ENCODE results near the gene UBAC1. TPM values are rescaled to one million over a fixed set of nuclear protein-coding genes. Genes with fewer than 3 reads are reported as not detected.
"Not testable (repeated sequence)": the region's sequence is repeated elsewhere in the genome, so short reads cannot be mapped to it uniquely, and the experiment has no call there.

The UBAC1 gene
- total and polyA plus RNA-seq, 4 donors: 24.1 to 49.9 (median 37.5) TPM

GRCh38 chr9:135919318-135919890 lies 41.8 kb downstream of the UBAC1 start:
- no peak overlapping the region for H3K27ac ChIP-seq (ENCODE audit: low read depth in 1 of 2, low read length in 2 of 2)
- peaks cover 6% of the 10 kb centered on the region for H3K9me3 ChIP-seq (ENCODE audit: control insufficient read depth, low read length)
- ATAC-seq (ENCODE audit: low FRiP score) (no peak), DNase-seq (peak in 1 of 2 donors; percentile 21)
- H3K36me3 ChIP-seq (ENCODE audit: control insufficient read depth in 1 of 2, insufficient read depth in 2 of 2, low read length in 1 of 2): peaks cover 4 to 5% of the 10 kb centered on the region in 2 donors
- H3K4me3 ChIP-seq (ENCODE audit: low read length in 2 of 2): no peak overlapping the region
- no peaks in the 10 kb centered on the region for H3K27me3 ChIP-seq (ENCODE audit: control insufficient read depth in 1 of 2, insufficient read depth in 2 of 2, low read length in 1 of 2)
- no peaks in the 10 kb centered on the region for H3K4me1 ChIP-seq (ENCODE audit: control insufficient read depth in 1 of 2, insufficient read depth in 2 of 2, low read length in 2 of 2)
- intact Hi-C loops (cut with DNase I): no loop called here
- WGBS, 2 donors: 98 to 99% methylated on average over 10 to 11 of the region's 11 CpGs

GRCh38 chr9:135916227-135916626 lies 44.9 kb downstream of the UBAC1 start:
- WGBS, 2 donors: 96 to 99% methylated on average over 12 of the region's 12 CpGs
- intact Hi-C loops (cut with DNase I); H3K4me3 ChIP-seq (ENCODE audit: low read length in 2 of 2); H3K9me3 ChIP-seq (ENCODE audit: control insufficient read depth, low read length); H3K27me3 ChIP-seq (ENCODE audit: control insufficient read depth in 1 of 2, insufficient read depth in 2 of 2, low read length in 1 of 2); DNase-seq; H3K27ac ChIP-seq (ENCODE audit: low read depth in 1 of 2, low read length in 2 of 2); H3K4me1 ChIP-seq (ENCODE audit: control insufficient read depth in 1 of 2, insufficient read depth in 2 of 2, low read length in 2 of 2); ATAC-seq (ENCODE audit: low FRiP score): not testable (repeated sequence)
- H3K36me3 ChIP-seq (ENCODE audit: control insufficient read depth in 1 of 2, insufficient read depth in 2 of 2, low read length in 1 of 2): peaks cover 6 to 11% of the 10 kb centered on the region in 2 donors

- H3K4me3 ChIP-seq (ENCODE audit: low read length in 2 of 2): no peak overlapping the region
- H3K27ac ChIP-seq (ENCODE audit: low read depth in 1 of 2, low read length in 2 of 2): no peak overlapping the region
- DNase-seq: peak in 1 of 2 donors; percentile 15
- WGBS, 2 donors: 98 to 100% methylated on average over 1 of the region's 1 CpG
- peaks cover 6 to 11% of the 10 kb centered on the region in 2 donors for H3K36me3 ChIP-seq (ENCODE audit: control insufficient read depth in 1 of 2, insufficient read depth in 2 of 2, low read length in 1 of 2)
- peaks cover 9% of the 10 kb centered on the region for H3K9me3 ChIP-seq (ENCODE audit: control insufficient read depth, low read length)
- H3K4me1 ChIP-seq (ENCODE audit: control insufficient read depth in 1 of 2, insufficient read depth in 2 of 2, low read length in 2 of 2): no peaks in the 10 kb centered on the region
- intact Hi-C loops (cut with DNase I): no loop called here
- no peak for ATAC-seq (ENCODE audit: low FRiP score)
- H3K27me3 ChIP-seq (ENCODE audit: control insufficient read depth in 1 of 2, insufficient read depth in 2 of 2, low read length in 1 of 2): no peaks in the 10 kb centered on the region
These were observed 46.3 kb downstream of the UBAC1 start for GRCh38 chr9:135914921-135915320.

GRCh38 chr9:135911233-135911632 lies 49.9 kb downstream of the UBAC1 start:
- ATAC-seq (ENCODE audit: low FRiP score); H3K27me3 ChIP-seq (ENCODE audit: control insufficient read depth in 1 of 2, insufficient read depth in 2 of 2, low read length in 1 of 2); H3K4me1 ChIP-seq (ENCODE audit: control insufficient read depth in 1 of 2, insufficient read depth in 2 of 2, low read length in 2 of 2); H3K27ac ChIP-seq (ENCODE audit: low read depth in 1 of 2, low read length in 2 of 2); H3K4me3 ChIP-seq (ENCODE audit: low read length in 2 of 2); intact Hi-C loops (cut with DNase I); H3K9me3 ChIP-seq (ENCODE audit: control insufficient read depth, low read length): not testable (repeated sequence)
- DNase-seq: peak in 1 of 2 donors; percentile 14
- WGBS, 2 donors: 91 to 98% methylated on average over 9 of the region's 9 CpGs
- peaks cover 6 to 11% of the 10 kb centered on the region in 2 donors for H3K36me3 ChIP-seq (ENCODE audit: control insufficient read depth in 1 of 2, insufficient read depth in 2 of 2, low read length in 1 of 2)

- WGBS, 2 donors: 97% methylated on average over 9 of the region's 9 CpGs
- no peaks in the 10 kb centered on the region for H3K27me3 ChIP-seq (ENCODE audit: control insufficient read depth in 1 of 2, insufficient read depth in 2 of 2, low read length in 1 of 2)
- peaks cover 6 to 11% of the 10 kb centered on the region in 2 donors for H3K36me3 ChIP-seq (ENCODE audit: control insufficient read depth in 1 of 2, insufficient read depth in 2 of 2, low read length in 1 of 2)
- peak; percentile 33 to 73 for DNase-seq
- no peak for ATAC-seq (ENCODE audit: low FRiP score)
- intact Hi-C loops (cut with DNase I): no loop called here
- H3K4me3 ChIP-seq (ENCODE audit: low read length in 2 of 2): no peak overlapping the region
- no peaks in the 10 kb centered on the region for H3K4me1 ChIP-seq (ENCODE audit: control insufficient read depth in 1 of 2, insufficient read depth in 2 of 2, low read length in 2 of 2)
- peaks cover 7% of the 10 kb centered on the region for H3K9me3 ChIP-seq (ENCODE audit: control insufficient read depth, low read length)
- no peak overlapping the region for H3K27ac ChIP-seq (ENCODE audit: low read depth in 1 of 2, low read length in 2 of 2)
These were observed 50.4 kb downstream of the UBAC1 start for GRCh38 chr9:135910757-135911156.

GRCh38 chr9:135910216-135910615 lies 51.0 kb downstream of the UBAC1 start:
- Histone ChIP-seq H3K27ac (ENCODE audit: low read depth in 1 of 2, low read length in 2 of 2) (no peak overlapping the region), H3K36me3 (ENCODE audit: control insufficient read depth in 1 of 2, insufficient read depth in 2 of 2, low read length in 1 of 2) (peaks cover 5 to 11% of the 10 kb centered on the region in 2 donors), H3K4me1 (ENCODE audit: control insufficient read depth in 1 of 2, insufficient read depth in 2 of 2, low read length in 2 of 2) (no peaks in the 10 kb centered on the region), H3K27me3 (ENCODE audit: control insufficient read depth in 1 of 2, insufficient read depth in 2 of 2, low read length in 1 of 2) (no peaks in the 10 kb centered on the region), H3K9me3 (ENCODE audit: control insufficient read depth, low read length) (peaks cover 7% of the 10 kb centered on the region), H3K4me3 (ENCODE audit: low read length in 2 of 2) (no peak overlapping the region)
- ATAC-seq (ENCODE audit: low FRiP score): no peak
- WGBS, 2 donors: 99 to 100% methylated on average over 2 of the region's 2 CpGs
- intact Hi-C loops (cut with DNase I): no loop called here
- peak in 1 of 2 donors; percentile 2 for DNase-seq

- Histone ChIP-seq H3K4me1 (ENCODE audit: control insufficient read depth in 1 of 2, insufficient read depth in 2 of 2, low read length in 2 of 2) (no peaks in the 10 kb centered on the region), H3K9me3 (ENCODE audit: control insufficient read depth, low read length) (peaks cover 3% of the 10 kb centered on the region), H3K36me3 (ENCODE audit: control insufficient read depth in 1 of 2, insufficient read depth in 2 of 2, low read length in 1 of 2) (peaks cover 3 to 6% of the 10 kb centered on the region in 2 donors), H3K27ac (ENCODE audit: low read depth in 1 of 2, low read length in 2 of 2) (no peak overlapping the region), H3K4me3 (ENCODE audit: low read length in 2 of 2) (no peak overlapping the region), H3K27me3 (ENCODE audit: control insufficient read depth in 1 of 2, insufficient read depth in 2 of 2, low read length in 1 of 2) (no peaks in the 10 kb centered on the region)
- peak in 1 of 2 donors; percentile 26 for DNase-seq
- 98 to 99% methylated on average over 6 of the region's 6 CpGs for WGBS, 2 donors
- ATAC-seq (ENCODE audit: low FRiP score): no peak
- intact Hi-C loops (cut with DNase I): loop anchor here in 1 of 2 donors (5.0 to 10.0 kb wide), 3 partner anchors 47 to 335 kb away; partner anchors contain the start of gene QSOX2
These were observed 51.8 kb downstream of the UBAC1 start for GRCh38 chr9:135909371-135909770.

- Histone ChIP-seq H3K4me1 (ENCODE audit: control insufficient read depth in 1 of 2, insufficient read depth in 2 of 2, low read length in 2 of 2) (no peaks in the 10 kb centered on the region), H3K4me3 (ENCODE audit: low read length in 2 of 2) (no peak overlapping the region), H3K27me3 (ENCODE audit: control insufficient read depth in 1 of 2, insufficient read depth in 2 of 2, low read length in 1 of 2) (no peaks in the 10 kb centered on the region), H3K9me3 (ENCODE audit: control insufficient read depth, low read length) (no peaks in the 10 kb centered on the region), H3K36me3 (ENCODE audit: control insufficient read depth in 1 of 2, insufficient read depth in 2 of 2, low read length in 1 of 2) (peaks cover 3% of the 10 kb centered on the region in 2 donors), H3K27ac (ENCODE audit: low read depth in 1 of 2, low read length in 2 of 2) (no peak overlapping the region)
- WGBS, 2 donors: 94 to 96% methylated on average over 12 of the region's 12 CpGs
- ATAC-seq (ENCODE audit: low FRiP score): no peak
- DNase-seq: peak in 1 of 2 donors; percentile 39
- intact Hi-C loops (cut with DNase I): loop anchor here in 1 of 2 donors (5.0 to 10.0 kb wide), 3 partner anchors 46 to 336 kb away; partner anchors contain the start of gene QSOX2
These were observed 52.4 kb downstream of the UBAC1 start for GRCh38 chr9:135908754-135909204.

All from aorta (tissue), 5 donors.